Nucleus accumbens (tissue), 56 donors: Measurements from ENCODE around the gene SCN8A.

Experiments used
- DNase-seq, 56 donors: peaks; one replicate each; lab custom pipeline; 2025; lab: John Stamatoyannopoulos, UW

Gene SCN8A

DNA sequence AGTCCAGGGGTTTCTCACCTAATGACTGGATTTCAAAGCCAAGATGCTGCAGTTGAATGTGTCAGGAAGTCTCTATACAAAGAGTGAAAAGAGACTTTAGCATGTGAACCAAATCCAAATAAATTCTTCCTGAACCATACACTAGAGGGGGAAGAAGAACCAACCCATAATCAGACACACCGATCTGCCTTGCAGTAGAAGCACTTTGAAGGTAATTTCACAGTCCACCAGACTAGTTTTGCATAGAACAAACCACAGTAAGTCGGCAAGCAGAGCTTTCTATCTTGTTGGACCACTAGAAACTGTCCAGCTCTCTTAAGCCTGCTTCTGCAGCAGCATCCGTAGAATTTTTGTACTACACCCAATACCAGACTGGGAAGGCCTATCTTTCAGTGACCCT lies 218.2 kb downstream of the SCN8A start:
- DNase-seq = no peak

- no peak for DNase-seq
These were observed 220.5 kb downstream of the SCN8A start for GRCh38 chr12:51811203-51812202.

- no peak for DNase-seq
These were observed 221.8 kb downstream of the SCN8A start for GRCh38 chr12:51812871-51813270.

GRCh38 chr12:51813931-51814310 lies 222.9 kb downstream of the SCN8A start:
- no peak for DNase-seq

DNA sequence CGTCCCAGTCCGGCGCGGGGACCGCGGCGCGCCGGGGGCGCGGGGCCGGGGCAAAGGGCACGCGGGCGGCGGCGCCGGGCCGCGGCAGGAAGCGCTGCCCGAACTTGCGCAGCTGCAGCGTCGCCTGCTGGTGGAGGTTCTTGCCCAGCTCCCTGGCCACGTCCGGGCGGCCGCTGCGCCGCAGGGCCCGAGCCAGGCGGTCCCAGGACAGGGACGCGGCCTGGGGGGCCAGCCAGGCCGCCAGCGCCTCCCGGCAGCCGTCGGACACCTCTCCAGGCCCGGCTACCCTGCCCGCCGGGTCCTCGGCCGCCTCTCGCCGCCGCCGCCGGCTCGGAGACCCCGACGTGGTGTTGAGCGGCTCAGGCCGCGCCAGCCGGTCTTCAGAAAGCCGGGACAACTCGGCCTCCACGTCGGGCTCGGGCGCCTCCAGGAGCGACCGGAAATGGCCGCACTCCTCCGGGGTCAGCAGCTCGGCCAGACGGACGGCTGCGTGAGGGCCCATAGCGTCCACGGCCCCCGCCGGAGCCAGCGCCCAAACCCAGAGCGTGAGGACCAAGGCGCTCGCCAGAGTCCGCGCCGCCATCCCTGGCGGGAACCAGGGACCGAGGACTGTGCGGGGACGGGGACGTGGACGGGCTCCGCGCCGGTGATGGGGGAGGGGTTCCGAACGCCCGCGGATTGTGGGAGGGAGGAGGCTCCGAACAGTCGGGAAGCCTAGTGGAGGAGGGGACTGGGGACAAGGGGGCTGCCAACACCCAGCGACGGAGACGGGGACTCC lies 223.5 kb downstream of the SCN8A start:
- peak in 45 of 56 donors; percentile 12 to 80 (median 46) for DNase-seq

DNA sequence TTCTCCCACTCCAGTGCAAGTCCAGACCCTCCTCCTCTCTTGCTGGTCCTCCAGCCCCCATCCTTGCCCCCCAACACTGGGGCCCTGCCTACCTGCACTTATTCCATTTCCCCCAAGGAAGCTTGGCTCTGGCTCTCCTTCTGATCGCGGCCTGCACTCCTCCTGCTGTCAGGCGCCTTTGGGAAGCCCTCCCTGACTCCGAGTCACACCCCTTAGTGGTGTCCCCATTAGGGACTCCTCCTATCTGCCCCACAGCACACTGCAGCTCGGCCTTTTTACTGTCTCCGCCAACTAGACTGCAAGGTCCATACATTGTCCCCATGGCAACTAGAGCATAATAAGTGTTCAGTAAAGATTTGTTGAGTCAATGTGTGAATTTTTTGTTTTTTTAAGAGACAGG lies 224.5 kb downstream of the SCN8A start:
- no peak for DNase-seq

- DNase-seq = peak in 1 of 56 donors; percentile 14
These were observed 226.3 kb downstream of the SCN8A start for GRCh38 chr12:51817027-51817953.

DNA sequence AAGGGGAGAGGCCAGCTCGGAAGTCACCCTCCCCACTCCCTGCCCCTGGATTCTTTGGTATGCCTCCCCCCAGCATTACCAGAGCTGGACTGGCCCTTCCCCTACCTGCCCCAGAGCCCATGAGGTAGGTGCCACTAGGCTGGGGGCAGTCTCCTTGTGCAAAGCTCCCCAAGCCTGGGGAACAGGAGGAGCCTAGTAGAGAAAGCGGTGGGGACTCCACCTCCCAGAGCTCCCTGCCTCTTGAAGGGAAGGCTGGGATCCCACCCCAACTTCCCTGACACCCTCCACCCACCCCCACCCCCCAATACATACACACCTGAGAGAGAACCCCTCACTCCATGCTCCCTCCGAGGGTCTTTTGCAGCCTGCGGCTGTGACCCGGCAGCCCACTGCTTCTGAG lies 227.1 kb downstream of the SCN8A start:
- no peak for DNase-seq

DNA sequence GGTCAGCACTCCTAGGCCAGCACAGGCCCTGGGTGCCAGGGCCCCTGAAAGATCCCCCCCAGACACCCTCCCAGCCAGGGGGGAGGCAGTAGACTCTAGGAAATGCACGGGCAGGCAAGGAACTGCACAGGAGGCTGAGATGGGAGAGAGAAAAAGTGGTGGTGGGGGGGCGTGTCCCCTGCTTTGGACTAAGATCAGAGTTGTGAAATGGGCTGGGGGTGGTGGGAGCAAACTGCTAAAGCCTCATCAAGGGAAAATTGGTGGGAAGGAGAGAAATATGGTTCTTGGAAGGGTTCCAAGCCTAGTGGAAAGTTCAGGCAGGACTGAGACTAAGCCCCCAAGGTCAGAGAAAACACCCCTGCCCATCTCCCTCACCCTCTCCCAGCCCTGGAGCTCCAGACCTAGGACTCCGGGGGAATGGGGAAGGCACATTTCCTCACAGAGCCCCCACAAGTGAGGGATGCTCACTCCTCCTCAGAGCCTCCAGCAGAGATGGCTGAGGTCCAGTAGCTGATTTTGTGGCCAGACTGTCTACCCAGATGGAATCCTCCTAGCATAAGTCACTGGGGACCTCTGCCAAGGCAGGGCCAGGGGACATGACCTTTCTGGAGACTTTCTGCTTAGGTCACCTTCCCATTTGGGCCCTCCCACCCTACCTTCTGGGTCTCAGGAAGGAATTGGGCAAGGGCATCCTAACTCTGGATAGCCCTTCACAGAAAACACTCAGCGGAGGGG lies 227.7 kb downstream of the SCN8A start:
- no peak for DNase-seq

DNA sequence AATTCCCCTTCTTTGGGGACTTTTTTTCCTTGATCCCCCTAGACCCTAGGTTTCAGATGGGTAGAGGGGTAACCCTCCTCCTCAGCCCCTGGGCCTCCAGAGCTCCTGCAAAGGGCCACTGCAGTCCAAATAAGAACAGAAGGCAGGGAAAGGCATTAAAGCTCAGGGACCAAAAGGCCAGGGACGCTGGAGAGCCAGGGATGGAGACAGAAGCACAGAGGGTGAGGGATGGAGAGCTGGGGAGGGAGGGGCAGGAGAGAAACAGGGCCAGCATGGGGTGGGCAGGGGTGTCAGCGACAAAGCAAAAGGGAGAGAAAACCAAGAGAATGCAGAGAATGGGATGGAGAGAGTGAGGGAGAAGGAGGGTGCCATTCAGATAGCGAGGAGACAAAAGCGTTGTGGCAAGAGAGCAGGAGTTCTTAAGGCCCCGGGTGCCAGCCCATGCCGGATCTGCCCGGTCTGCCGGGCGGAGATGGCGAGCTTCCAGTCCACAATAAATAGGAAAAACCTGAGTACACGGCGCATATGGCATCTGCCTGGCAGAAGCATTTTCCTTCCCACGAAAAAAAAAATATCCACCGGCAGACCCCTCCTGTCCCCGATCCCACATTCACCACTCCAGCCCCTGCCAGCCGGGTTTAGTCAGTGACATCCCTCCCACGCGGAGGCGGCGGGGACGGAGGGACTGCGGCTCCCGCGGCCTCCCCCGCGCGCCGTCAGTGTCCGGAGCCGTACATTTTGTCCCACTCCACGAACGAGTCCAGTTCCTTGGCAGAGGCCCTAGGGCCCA lies 228.9 kb downstream of the SCN8A start:
- peak in 20 of 56 donors; percentile 14 to 69 (median 44) for DNase-seq

- peak in 51 of 56 donors; percentile 18 to 83 (median 57) for DNase-seq
These were observed 229.8 kb downstream of the SCN8A start for GRCh38 chr12:51820526-51821439.

DNA sequence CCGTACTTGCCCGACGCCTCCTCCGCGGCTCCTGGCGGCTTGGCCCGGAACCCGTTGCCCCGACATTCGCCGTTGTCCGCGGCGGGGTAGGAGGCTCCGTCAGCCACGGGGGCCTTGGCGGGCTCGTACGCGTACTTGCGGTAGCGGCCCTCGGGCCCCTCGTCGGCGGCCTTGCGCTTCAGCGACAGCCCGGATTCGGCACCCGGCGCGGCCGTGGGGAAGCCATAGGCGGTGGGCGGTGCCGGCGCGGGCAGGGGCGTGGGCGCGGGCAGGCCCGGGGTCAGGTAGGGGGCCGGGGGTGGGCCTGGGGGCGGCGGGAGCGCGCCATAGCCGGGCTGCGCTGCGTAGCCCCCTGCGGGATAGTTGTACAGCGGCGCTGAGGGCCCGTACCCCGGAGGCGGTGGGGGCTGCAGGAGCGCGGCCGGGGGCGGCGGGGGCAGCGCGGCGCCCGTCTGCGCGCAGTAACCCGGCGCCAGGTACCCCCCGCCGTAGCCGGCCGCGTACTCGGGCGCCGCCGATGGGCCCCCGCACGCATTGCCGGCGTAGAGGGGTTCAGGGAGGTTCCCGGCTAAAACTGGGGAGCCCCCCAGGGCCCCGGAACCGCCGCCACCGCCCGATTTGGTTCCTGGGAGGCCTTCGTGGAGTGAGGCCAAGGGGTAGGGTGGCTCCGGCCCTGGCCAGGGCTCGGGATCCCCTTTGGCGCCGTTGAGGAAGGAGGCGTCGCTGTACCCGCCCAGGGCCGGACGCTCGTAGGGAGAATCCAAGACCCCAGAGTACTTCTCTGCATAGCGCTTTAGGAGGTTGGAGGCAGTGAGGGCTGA lies 230.6 kb downstream of the SCN8A start:
- DNase-seq = no peak

- no peak for DNase-seq
These were observed 231.2 kb downstream of the SCN8A start for GRCh38 chr12:51822261-51822616.

DNA sequence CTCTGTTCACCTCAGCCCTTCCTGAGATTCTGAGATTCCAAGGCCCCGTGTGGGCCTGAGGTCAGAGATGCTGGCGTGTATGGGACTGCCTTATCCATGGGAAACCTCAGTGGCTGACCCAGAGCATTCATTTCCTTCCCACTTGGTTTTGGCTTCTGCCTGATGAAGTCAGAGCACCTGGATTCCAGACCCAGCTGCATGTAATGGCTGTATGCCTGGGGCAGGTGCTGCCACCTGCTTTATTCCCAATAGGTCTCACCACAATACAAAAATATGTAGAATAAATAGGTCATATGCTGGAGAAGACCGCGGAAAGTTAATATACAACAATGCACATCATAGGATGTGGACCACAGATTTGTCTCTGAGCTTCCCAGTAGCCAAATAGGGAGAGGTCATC lies 231.9 kb downstream of the SCN8A start:
- no peak for DNase-seq

DNA sequence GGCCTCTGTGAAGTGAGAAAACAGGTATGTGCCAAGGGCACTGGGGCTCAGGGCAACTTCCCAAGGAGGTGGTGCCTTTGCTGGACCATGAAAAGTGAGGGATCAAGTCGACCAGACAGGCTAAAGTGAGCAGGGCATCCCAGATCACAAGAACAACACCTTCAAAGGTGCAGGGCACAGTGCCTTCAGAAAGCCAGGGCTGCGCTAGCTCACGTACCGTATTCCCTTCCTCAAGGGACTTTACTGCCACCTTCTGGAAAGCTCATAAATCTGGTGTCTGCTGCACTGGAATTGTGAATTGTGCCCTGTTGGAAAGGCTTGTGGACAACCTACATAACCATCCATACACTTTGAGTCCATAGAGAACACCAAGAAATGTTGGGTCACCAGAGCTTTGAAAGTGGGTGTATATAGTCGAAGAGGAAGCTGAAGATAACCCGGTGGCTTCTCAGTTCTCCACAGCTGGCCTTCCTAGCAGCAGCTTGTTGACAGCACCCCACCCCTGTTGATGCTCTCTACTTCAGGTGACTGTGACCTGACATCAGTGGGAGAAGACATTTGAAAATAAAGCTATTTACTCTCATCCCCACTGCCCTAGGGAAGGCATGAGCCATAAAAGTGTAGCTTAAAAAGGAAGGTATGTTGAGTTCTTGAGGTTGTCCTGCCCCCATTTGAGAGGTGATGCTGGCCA lies 233.0 kb downstream of the SCN8A start:
- DNase-seq = peak in 34 of 56 donors; percentile 3 to 69 (median 22)

GRCh38 chr12:51825216-51825615 lies 234.2 kb downstream of the SCN8A start:
- DNase-seq = no peak
